Trophoblast cell (in vitro differentiated cells and primary cell): ENCODE data around the gene FGFR3.

Source experiments
- DNase-seq, 2 donors: peaks; one replicate each; pipeline ENCODE4 v3.0.0-alpha.2; 2016
- H2AFZ ChIP-seq: 2 replicates; pipeline ENCODE4 v1.6.1; 2013; ENCODE audit warnings: low read length, moderate library complexity, mild to moderate bottlenecking; ENCODE audit not compliant: insufficient read depth, poor library complexity
- H2AK5ac ChIP-seq: 2 replicates; pipeline ENCODE4 v1.6.1; 2013; ENCODE audit warnings: mild to moderate bottlenecking, low read length
- H2BK120ac ChIP-seq: 2 replicates; pipeline ENCODE4 v1.6.1; 2013; ENCODE audit warnings: low read length, mild to moderate bottlenecking, moderate library complexity; ENCODE audit not compliant: insufficient read depth, poor library complexity
- H2BK12ac ChIP-seq: 2 replicates; pipeline ENCODE4 v1.6.1; 2013; ENCODE audit warnings: mild to moderate bottlenecking, low read length, moderate library complexity
- H2BK5ac ChIP-seq: 2 replicates; pipeline ENCODE4 v1.6.1; 2013; ENCODE audit warnings: low read length, low read depth, moderate library complexity, mild to moderate bottlenecking; ENCODE audit not compliant: poor library complexity
- H3K14ac ChIP-seq: 2 replicates; pipeline ENCODE4 v1.6.1; 2013; ENCODE audit warnings: mild to moderate bottlenecking, low read length
- H3K18ac ChIP-seq: 2 replicates; pipeline ENCODE4 v1.6.1; 2013; ENCODE audit warnings: mild to moderate bottlenecking, low read length
- H3K23ac ChIP-seq: 2 replicates; pipeline ENCODE4 v1.6.1; 2013; ENCODE audit warnings: low read length
- H3K27ac ChIP-seq: 2 replicates; pipeline ENCODE4 v1.5.1; 2013; ENCODE audit warnings: low read depth, mild to moderate bottlenecking, inconsistent platforms, low read length, moderate library complexity
- H3K27me3 ChIP-seq: 2 replicates; pipeline ENCODE4 v1.6.1; 2013; ENCODE audit warnings: inconsistent platforms, mild to moderate bottlenecking, low read length, moderate library complexity; ENCODE audit not compliant: insufficient read depth
- H3K36me3 ChIP-seq, 2 experiments: 1 replicate in 1 of 2; 2 replicates in 1 of 2; pipeline ENCODE4 v1.6.1; 2013; ENCODE audit warnings: low read length in 2 of 2, mild to moderate bottlenecking in 2 of 2, moderate library complexity in 1 of 2; ENCODE audit not compliant: insufficient read depth in 2 of 2, control insufficient read depth in 1 of 2
- H3K4ac ChIP-seq: 2 replicates; pipeline ENCODE4 v1.6.1; 2013; ENCODE audit warnings: low read depth, mild to moderate bottlenecking, low read length, moderate library complexity
- H3K4me1 ChIP-seq, 2 experiments: 1 replicate in 1 of 2; 2 replicates in 1 of 2; pipeline ENCODE4 v1.6.1; 2013; ENCODE audit warnings: low read length in 2 of 2, mild to moderate bottlenecking in 2 of 2, moderate library complexity in 1 of 2; ENCODE audit not compliant: insufficient read depth in 2 of 2, control insufficient read depth in 1 of 2
- H3K4me2 ChIP-seq: 2 replicates; pipeline ENCODE4 v1.6.1; 2013; ENCODE audit warnings: inconsistent platforms, mild to moderate bottlenecking, low read length, moderate library complexity
- H3K4me3 ChIP-seq: 2 replicates; pipeline ENCODE4 v1.5.1; 2013; ENCODE audit warnings: mild to moderate bottlenecking, low read depth, low read length, inconsistent platforms
- H3K79me1 ChIP-seq: one replicate; pipeline ENCODE4 v1.6.1; 2013; ENCODE audit warnings: low read length
- H3K79me2 ChIP-seq: 2 replicates; pipeline ENCODE4 v1.6.1; 2013; ENCODE audit warnings: low read length, mild to moderate bottlenecking; ENCODE audit not compliant: control insufficient read depth, insufficient read depth, poor library complexity
- H3K9ac ChIP-seq: 2 replicates; pipeline ENCODE4 v1.6.1; 2013; ENCODE audit warnings: mild to moderate bottlenecking, low read length
- H3K9me3 ChIP-seq: 2 replicates; pipeline ENCODE4 v1.6.1; 2013; ENCODE audit warnings: low read depth, mild to moderate bottlenecking, control low read depth, inconsistent platforms, low read length; ENCODE audit not compliant: insufficient read depth
- H4K12ac ChIP-seq: 2 replicates; pipeline ENCODE4 v1.6.1; 2013; ENCODE audit warnings: low read depth, mild to moderate bottlenecking, low read length, moderate library complexity
- H4K8ac ChIP-seq: 2 replicates; pipeline ENCODE4 v1.6.1; 2013; ENCODE audit warnings: low read depth, mild to moderate bottlenecking, low read length, moderate library complexity
- H4K91ac ChIP-seq: one replicate; pipeline ENCODE4 v1.6.1; 2013; ENCODE audit warnings: low read depth, mild to moderate bottlenecking, low read length, moderate library complexity
- WGBS: extraction: QIAGEN DNeasy Blood & Tissue Kit; methylation state at CpG from one replicate; pipeline ENCODE4 v1.1.7; 2013; ENCODE audit warnings: missing lambda C conversion rate; ENCODE audit not compliant: insufficient read length, insufficient coverage; ENCODE audit errors: extremely low coverage; 5-methylcytosine and 5-hydroxymethylcytosine counted together

FGFR3 gene

DNA sequence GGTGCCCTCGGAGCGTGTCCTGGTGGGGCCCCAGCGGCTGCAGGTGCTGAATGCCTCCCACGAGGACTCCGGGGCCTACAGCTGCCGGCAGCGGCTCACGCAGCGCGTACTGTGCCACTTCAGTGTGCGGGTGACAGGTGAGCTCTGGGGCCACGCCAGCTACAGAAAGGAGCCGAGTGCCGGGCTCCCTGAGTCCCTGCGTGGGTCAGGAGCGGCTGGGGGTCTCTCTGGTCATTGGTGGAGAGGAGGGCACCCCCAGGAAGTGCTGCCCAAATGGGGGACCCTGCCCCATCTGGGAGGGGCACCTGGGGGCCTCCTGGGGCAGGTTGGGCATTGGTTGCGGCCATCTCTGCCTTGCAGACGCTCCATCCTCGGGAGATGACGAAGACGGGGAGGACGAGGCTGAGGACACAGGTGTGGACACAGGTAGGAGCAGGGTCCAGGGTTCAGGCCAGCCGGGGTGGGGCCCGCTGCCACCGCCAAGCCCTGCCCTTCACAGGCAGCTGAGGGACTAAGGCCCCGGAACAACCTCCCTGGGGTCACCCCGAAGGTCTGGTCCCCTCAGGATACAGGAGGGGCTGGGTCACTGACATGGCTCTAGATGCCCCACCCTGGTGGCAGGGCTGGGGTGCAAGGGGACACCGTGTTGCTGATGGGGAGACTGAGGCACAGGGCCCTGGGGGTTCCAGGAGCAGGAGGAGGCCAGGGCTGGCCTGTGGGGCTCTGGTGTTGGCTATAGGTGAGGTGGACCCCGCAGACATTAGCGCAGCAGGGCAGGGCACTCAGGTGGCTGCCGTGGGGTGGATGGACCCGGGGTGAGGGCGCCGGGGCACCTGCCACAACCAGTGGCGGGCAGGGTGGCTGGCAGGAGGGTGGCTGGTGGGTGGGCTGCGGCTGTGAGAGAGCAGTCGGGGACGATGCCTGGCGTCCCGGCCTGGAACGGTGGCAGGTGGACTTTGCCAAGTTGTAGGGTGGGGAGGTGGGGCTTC lies 6.6 kb downstream of the FGFR3 start:
- Histone ChIP-seq H3K27me3 (peaks cover 8% of the 10 kb centered on the region), H2BK120ac (no peak overlapping the region), H2AFZ (no peak overlapping the region), H4K8ac (no peak overlapping the region), H3K36me3 (peaks cover 11 to 17% of the 10 kb centered on the region in 2 experiments), H3K4ac (no peak overlapping the region), H3K79me1 (no peaks in the 10 kb centered on the region), H3K23ac (no peak overlapping the region), H3K14ac (no peak overlapping the region), H2AK5ac (no peak overlapping the region), H3K4me2 (no peak overlapping the region), H4K91ac (no peak overlapping the region), H3K4me3 (no peak overlapping the region), H3K9me3 (peaks cover 3% of the 10 kb centered on the region), H2BK12ac (no peak overlapping the region), H4K12ac (no peak overlapping the region), H3K18ac (no peak overlapping the region), H3K4me1 (peaks cover 1 to 3% of the 10 kb centered on the region in 2 experiments), H3K9ac (no peak overlapping the region), H3K79me2 (peaks cover 2% of the 10 kb centered on the region), H3K27ac (no peak overlapping the region), H2BK5ac (no peak overlapping the region)
- DNase-seq = no peak
- WGBS = no CpG with 5 or more reads among the region's 41 CpGs

DNA sequence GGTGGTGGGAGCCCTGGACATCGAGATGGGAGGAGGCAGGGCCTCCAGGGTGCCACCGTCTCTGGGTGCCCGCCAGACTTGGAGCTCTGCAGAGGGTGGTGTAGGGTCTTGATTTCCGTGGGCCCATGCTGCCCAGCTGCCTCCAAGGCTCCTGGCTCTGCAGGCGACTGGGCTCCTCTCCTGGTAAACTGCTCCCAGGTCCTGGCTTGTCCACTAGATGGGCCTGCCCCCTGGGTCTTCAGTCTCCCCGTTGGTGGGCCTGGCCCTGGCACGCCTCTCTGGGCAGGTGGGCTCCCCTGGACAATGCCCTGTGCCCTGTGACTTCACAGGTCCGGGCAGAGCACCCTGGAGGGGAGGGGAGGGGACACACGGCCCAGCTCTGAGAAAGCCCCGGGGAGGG lies 7.7 kb downstream of the FGFR3 start:
- no peak overlapping the region for H3K14ac ChIP-seq
- no CpG with 5 or more reads among the region's 10 CpGs for WGBS
- no peaks in the 10 kb centered on the region for H3K79me1 ChIP-seq
- H3K9me3 ChIP-seq = peaks cover 3% of the 10 kb centered on the region
- no peak overlapping the region for H4K91ac ChIP-seq
- H3K4me1 ChIP-seq = no peaks in the 10 kb centered on the region
- H3K27ac ChIP-seq = no peak overlapping the region
- no peaks in the 10 kb centered on the region for H3K79me2 ChIP-seq
- no peak overlapping the region for H2BK5ac ChIP-seq
- H3K27me3 ChIP-seq = peaks cover under 1% of the 10 kb centered on the region
- no peak overlapping the region for H3K23ac ChIP-seq
- no peak overlapping the region for H3K4me3 ChIP-seq
- H3K4me2 ChIP-seq = no peak overlapping the region
- H4K8ac ChIP-seq = no peak overlapping the region
- no peak overlapping the region for H2BK12ac ChIP-seq
- no peak overlapping the region for H3K4ac ChIP-seq
- H2AK5ac ChIP-seq = no peak overlapping the region
- DNase-seq = no peak
- peaks cover 11 to 20% of the 10 kb centered on the region in 2 experiments for H3K36me3 ChIP-seq
- no peak overlapping the region for H2BK120ac ChIP-seq
- no peak overlapping the region for H3K18ac ChIP-seq
- H4K12ac ChIP-seq = no peak overlapping the region
- H2AFZ ChIP-seq = no peak overlapping the region
- H3K9ac ChIP-seq = no peak overlapping the region

DNA sequence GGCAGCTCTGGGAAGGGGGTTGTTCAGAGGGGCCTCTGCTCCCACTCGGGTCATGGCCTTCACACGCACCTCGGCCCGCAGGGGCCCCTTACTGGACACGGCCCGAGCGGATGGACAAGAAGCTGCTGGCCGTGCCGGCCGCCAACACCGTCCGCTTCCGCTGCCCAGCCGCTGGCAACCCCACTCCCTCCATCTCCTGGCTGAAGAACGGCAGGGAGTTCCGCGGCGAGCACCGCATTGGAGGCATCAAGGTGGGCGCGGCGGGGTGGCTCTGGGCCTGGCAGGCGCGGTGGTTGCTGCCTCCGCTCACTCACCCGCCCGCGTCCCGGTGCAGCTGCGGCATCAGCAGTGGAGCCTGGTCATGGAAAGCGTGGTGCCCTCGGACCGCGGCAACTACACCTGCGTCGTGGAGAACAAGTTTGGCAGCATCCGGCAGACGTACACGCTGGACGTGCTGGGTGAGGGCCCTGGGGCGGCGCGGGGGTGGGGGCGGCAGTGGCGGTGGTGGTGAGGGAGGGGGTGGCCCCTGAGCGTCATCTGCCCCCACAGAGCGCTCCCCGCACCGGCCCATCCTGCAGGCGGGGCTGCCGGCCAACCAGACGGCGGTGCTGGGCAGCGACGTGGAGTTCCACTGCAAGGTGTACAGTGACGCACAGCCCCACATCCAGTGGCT lies 8.3 kb downstream of the FGFR3 start:
- Histone ChIP-seq H3K14ac (no peak overlapping the region), H4K8ac (no peak overlapping the region), H4K91ac (no peak overlapping the region), H3K4me1 (no peaks in the 10 kb centered on the region), H3K23ac (no peak overlapping the region), H2AK5ac (no peak overlapping the region), H3K79me2 (no peaks in the 10 kb centered on the region), H3K27ac (no peak overlapping the region), H3K9me3 (peaks cover 3% of the 10 kb centered on the region), H3K9ac (no peak overlapping the region), H3K36me3 (peaks cover 13 to 23% of the 10 kb centered on the region in 2 experiments), H3K4me2 (no peak overlapping the region), H2AFZ (no peak overlapping the region), H3K18ac (no peak overlapping the region), H2BK5ac (no peak overlapping the region), H3K79me1 (no peaks in the 10 kb centered on the region), H2BK120ac (no peak overlapping the region), H3K4ac (no peak overlapping the region), H4K12ac (no peak overlapping the region), H3K27me3 (no peaks in the 10 kb centered on the region), H3K4me3 (no peak overlapping the region), H2BK12ac (no peak overlapping the region)
- DNase-seq = no peak
- no CpG with 5 or more reads among the region's 56 CpGs for WGBS

DNA sequence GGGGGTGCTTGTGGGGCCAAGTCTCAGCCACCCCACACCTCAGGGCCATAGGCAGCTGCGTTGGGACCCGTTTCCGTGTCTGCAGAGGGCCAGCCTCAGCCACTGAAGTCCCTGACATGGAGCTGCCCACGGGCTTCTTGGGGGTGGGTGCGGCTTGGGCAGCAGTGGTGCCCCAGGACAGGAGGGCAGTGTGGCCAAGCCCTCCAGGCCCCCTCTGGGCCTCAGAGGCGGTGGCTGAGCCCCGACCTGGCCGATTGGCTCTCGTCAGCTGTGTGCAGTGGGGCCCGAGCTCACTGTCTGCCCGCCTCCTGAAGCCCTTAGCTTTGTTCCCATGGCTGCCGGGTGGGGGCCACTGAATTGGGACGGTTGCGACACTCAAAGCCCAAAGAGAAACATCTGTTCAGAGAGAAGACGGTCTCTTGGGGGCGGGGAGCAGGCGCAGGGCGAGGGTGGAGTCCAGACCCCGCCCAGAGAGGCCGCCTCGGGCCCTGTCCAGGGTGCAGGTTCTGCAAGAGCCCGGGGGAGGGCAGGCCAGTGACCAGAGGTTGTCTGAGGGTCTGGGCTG lies 9.1 kb downstream of the FGFR3 start:
- Histone ChIP-seq H3K27me3 (no peaks in the 10 kb centered on the region), H2BK5ac (no peak overlapping the region), H3K14ac (no peak overlapping the region), H3K4me3 (no peak overlapping the region), H2AK5ac (no peak overlapping the region), H2BK120ac (no peak overlapping the region), H3K9ac (no peak overlapping the region), H3K79me2 (no peaks in the 10 kb centered on the region), H3K9me3 (peaks cover 4% of the 10 kb centered on the region), H3K4ac (no peak overlapping the region), H2BK12ac (no peak overlapping the region), H2AFZ (no peak overlapping the region), H4K8ac (no peak overlapping the region), H3K36me3 (peaks cover 13 to 26% of the 10 kb centered on the region in 2 experiments), H3K27ac (no peak overlapping the region), H4K91ac (no peak overlapping the region), H3K4me1 (no peaks in the 10 kb centered on the region), H3K4me2 (no peak overlapping the region), H4K12ac (no peak overlapping the region), H3K18ac (no peak overlapping the region), H3K23ac (no peak overlapping the region), H3K79me1 (no peaks in the 10 kb centered on the region)
- WGBS = no CpG with 5 or more reads among the region's 22 CpGs
- DNase-seq = peak in 1 of 2 donors; percentile 20
